Mammary epithelial cell (primary cell): ENCODE data around the gene COL4A2.

ENCODE experiments used
- EZH2 ChIP-seq: IDR thresholded peaks from 2 replicates; pipeline ENCODE4 v1.6.1; 2012; ENCODE audit warnings: low read length, inconsistent platforms, borderline replicate concordance
- TF ChIP-seq, protein P1 (sequence below), 2 donors: IDR thresholded peaks in 1 of 2; conservative IDR thresholded peaks in 1 of 2; 2 replicates each; pipeline ENCODE4 v1.5.1; 2011 to 2012; ENCODE audit warnings: inconsistent platforms in 2 of 2, low read length in 2 of 2, mild to moderate bottlenecking in 2 of 2, control low read depth in 1 of 2, low read depth in 1 of 2; ENCODE audit not compliant: insufficient read depth in 1 of 2; ENCODE audit errors: extremely low read depth in 1 of 2

DNA sequence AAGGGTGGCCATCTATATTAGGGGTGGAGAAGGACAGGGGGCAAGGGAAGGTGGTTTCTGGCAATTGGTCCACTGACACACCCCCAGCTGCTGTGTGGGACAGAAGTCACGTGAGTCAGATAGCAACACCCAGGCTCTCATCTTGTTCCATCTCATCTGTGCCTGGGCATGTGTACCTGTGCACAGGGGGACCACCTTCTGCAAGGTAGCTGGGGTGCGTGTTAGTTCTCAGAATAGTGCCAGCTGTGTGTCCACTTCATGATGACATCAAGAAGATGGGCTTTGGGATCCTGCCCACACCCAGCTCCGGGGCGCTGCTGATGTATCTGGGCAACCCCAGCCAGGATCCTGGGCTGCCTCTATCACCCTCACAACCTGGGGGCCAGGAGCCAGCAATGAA is 38.6 kb downstream of the COL4A2 start:
- TF ChIP-seq, protein P1, sequence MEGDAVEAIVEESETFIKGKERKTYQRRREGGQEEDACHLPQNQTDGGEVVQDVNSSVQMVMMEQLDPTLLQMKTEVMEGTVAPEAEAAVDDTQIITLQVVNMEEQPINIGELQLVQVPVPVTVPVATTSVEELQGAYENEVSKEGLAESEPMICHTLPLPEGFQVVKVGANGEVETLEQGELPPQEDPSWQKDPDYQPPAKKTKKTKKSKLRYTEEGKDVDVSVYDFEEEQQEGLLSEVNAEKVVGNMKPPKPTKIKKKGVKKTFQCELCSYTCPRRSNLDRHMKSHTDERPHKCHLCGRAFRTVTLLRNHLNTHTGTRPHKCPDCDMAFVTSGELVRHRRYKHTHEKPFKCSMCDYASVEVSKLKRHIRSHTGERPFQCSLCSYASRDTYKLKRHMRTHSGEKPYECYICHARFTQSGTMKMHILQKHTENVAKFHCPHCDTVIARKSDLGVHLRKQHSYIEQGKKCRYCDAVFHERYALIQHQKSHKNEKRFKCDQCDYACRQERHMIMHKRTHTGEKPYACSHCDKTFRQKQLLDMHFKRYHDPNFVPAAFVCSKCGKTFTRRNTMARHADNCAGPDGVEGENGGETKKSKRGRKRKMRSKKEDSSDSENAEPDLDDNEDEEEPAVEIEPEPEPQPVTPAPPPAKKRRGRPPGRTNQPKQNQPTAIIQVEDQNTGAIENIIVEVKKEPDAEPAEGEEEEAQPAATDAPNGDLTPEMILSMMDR (conservative IDR thresholded peaks at IDR 0.05 in 1 of 2, IDR thresholded peaks at IDR 0.05 in 1 of 2; ENCODE audit: extremely low read depth in 1 of 2, insufficient read depth in 1 of 2, low read depth in 1 of 2, low read length in 2 of 2): no peak
- TF ChIP-seq EZH2: no peak
